Measurements from ENCODE around the gene IFT27. TPM values are rescaled to one million over a fixed set of nuclear protein-coding genes. Genes with fewer than 3 reads are reported as not detected.

The IFT27 gene
- total and polyA plus RNA-seq, 9 donors = 14.2 to 38.8 (median 28.4) TPM

DNA sequence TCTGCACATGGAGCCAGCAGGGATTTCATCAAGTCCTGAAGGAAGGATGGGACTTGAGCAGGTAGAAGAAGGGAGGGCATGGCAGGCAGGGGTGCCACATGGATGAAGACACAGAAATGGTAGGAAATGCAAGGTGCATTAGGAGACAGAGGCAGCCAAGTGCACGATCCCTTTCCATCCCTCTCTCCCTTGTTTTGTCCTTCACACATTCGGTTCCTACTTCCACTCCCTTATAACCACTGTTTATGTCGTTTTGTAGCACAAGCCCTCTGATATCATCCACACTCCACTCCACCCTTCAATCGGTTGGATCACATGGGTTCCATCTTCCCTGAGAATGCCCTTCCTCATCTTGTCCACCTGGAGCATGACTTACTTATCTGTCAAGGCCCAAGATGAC, 35.2 kb downstream of the IFT27 start:
- no peaks in the 10 kb centered on the region for H3K27me3 ChIP-seq
- DNase-seq = no peak
- H3K36me3 ChIP-seq = no peaks in the 10 kb centered on the region
- WGBS, 3 donors = 56 to 83% (median 68%) methylated on average over 4 of the region's 4 CpGs
- no peak overlapping the region for H3K4me3 ChIP-seq
- intact Hi-C loops (cut with DNase I) = no loop called here
- no peaks in the 10 kb centered on the region for H3K4me1 ChIP-seq (ENCODE audit: insufficient read depth)
- TF ChIP-seq EP300 (IDR thresholded peaks at IDR 0.05) (no peak), CTCF (IDR thresholded peaks at IDR 0.05) (no peak), POLR2A (IDR thresholded peaks at IDR 0.05) (no peak)
- H3K27ac ChIP-seq = no peak overlapping the region
- H3K9me3 ChIP-seq = no peaks in the 10 kb centered on the region

- H3K4me3 ChIP-seq = no peak overlapping the region
- no peak for DNase-seq
- 79 to 87% (median 79%) methylated on average over 1 of the region's 1 CpG for WGBS, 3 donors
- TF ChIP-seq POLR2A (IDR thresholded peaks at IDR 0.05) (no peak), EP300 (IDR thresholded peaks at IDR 0.05) (no peak), CTCF (IDR thresholded peaks at IDR 0.05) (no peak)
- H3K36me3 ChIP-seq = no peaks in the 10 kb centered on the region
- H3K27ac ChIP-seq = no peak overlapping the region
- no peaks in the 10 kb centered on the region for H3K9me3 ChIP-seq
- H3K27me3 ChIP-seq = no peaks in the 10 kb centered on the region
- intact Hi-C loops (cut with DNase I) = no loop called here
- no peaks in the 10 kb centered on the region for H3K4me1 ChIP-seq (ENCODE audit: insufficient read depth)
Observed at GRCh38 chr22:36739185-36739584, 36.7 kb downstream of the IFT27 start.

DNA sequence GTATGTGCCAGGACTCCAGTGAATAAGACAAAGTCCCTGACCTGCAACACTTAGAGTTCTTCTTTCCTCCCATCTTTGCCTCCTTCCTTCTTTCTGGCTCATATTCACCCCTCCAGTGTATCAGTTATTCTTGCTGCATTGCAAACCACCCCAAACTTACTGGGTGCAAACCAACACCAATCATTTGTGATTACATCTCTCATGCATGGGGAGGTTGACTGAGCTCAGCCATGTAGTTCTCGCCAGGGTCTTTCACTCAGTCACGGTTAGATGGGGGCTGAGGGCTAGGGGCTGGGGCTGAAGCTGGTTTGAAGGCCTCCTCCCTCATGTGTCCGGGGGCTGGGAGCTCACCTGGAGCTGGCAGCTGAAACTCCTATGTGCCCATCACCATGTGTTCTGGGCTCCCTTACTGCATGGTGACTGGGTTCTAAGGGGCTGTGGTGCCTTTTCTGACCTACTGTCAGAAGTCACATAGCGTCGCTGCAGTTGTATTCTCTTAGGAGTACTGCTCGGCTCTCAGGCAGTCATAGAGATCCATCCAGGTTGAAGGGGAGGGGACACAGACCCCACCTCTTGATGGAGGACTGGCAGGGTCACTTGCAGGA, 37.4 kb downstream of the IFT27 start:
- Histone ChIP-seq H3K4me1 (ENCODE audit: insufficient read depth) (no peaks in the 10 kb centered on the region), H3K36me3 (no peaks in the 10 kb centered on the region), H3K27me3 (no peaks in the 10 kb centered on the region), H3K9me3 (no peaks in the 10 kb centered on the region), H3K27ac (no peak overlapping the region), H3K4me3 (no peak overlapping the region)
- 76 to 80% (median 78%) methylated on average over 6 of the region's 6 CpGs for WGBS, 3 donors
- intact Hi-C loops (cut with DNase I) = no loop called here
- TF ChIP-seq POLR2A (IDR thresholded peaks at IDR 0.05) (no peak), CTCF (IDR thresholded peaks at IDR 0.05) (no peak), EP300 (IDR thresholded peaks at IDR 0.05) (no peak)
- DNase-seq = no peak

- no peak overlapping the region for H3K27ac ChIP-seq
- no peaks in the 10 kb centered on the region for H3K4me1 ChIP-seq (ENCODE audit: insufficient read depth)
- DNase-seq = no peak
- 46 to 53% (median 48%) methylated on average over 6 of the region's 6 CpGs for WGBS, 3 donors
- no peaks in the 10 kb centered on the region for H3K27me3 ChIP-seq
- no peak for TF ChIP-seq POLR2A (IDR thresholded peaks at IDR 0.05)
- no peak for TF ChIP-seq EP300 (IDR thresholded peaks at IDR 0.05)
- no peak for TF ChIP-seq CTCF (IDR thresholded peaks at IDR 0.05)
- H3K36me3 ChIP-seq = no peaks in the 10 kb centered on the region
- intact Hi-C loops (cut with DNase I) = no loop called here
- no peaks in the 10 kb centered on the region for H3K9me3 ChIP-seq
- no peak overlapping the region for H3K4me3 ChIP-seq
Observed at GRCh38 chr22:36737776-36738175, 38.1 kb downstream of the IFT27 start.

All from ovary (tissue), 9 donors.